ENCODE data around the gene IPO11.

GRCh38 chr5:62588668-62589067, 176.1 kb downstream of the IPO11 start:
- TF ChIP-seq, protein P1, sequence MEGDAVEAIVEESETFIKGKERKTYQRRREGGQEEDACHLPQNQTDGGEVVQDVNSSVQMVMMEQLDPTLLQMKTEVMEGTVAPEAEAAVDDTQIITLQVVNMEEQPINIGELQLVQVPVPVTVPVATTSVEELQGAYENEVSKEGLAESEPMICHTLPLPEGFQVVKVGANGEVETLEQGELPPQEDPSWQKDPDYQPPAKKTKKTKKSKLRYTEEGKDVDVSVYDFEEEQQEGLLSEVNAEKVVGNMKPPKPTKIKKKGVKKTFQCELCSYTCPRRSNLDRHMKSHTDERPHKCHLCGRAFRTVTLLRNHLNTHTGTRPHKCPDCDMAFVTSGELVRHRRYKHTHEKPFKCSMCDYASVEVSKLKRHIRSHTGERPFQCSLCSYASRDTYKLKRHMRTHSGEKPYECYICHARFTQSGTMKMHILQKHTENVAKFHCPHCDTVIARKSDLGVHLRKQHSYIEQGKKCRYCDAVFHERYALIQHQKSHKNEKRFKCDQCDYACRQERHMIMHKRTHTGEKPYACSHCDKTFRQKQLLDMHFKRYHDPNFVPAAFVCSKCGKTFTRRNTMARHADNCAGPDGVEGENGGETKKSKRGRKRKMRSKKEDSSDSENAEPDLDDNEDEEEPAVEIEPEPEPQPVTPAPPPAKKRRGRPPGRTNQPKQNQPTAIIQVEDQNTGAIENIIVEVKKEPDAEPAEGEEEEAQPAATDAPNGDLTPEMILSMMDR (IDR thresholded peaks at IDR 0.05; ENCODE audit: low read length): no peak
- TF ChIP-seq EZH2 (IDR thresholded peaks at IDR 0.05; ENCODE audit: borderline replicate concordance, low read length): no peak

Data from OCI-LY1 (cell line).